GDM1 (cell line): ENCODE measurements around the gene SMARCD1.
A peak's percentile ranks its signal among the peaks of the same experiment; 100 is the strongest.

Source experiments
- DNase-seq: peaks from one replicate; lab custom pipeline; 2025; lab: John Stamatoyannopoulos, UW

The SMARCD1 gene

DNA sequence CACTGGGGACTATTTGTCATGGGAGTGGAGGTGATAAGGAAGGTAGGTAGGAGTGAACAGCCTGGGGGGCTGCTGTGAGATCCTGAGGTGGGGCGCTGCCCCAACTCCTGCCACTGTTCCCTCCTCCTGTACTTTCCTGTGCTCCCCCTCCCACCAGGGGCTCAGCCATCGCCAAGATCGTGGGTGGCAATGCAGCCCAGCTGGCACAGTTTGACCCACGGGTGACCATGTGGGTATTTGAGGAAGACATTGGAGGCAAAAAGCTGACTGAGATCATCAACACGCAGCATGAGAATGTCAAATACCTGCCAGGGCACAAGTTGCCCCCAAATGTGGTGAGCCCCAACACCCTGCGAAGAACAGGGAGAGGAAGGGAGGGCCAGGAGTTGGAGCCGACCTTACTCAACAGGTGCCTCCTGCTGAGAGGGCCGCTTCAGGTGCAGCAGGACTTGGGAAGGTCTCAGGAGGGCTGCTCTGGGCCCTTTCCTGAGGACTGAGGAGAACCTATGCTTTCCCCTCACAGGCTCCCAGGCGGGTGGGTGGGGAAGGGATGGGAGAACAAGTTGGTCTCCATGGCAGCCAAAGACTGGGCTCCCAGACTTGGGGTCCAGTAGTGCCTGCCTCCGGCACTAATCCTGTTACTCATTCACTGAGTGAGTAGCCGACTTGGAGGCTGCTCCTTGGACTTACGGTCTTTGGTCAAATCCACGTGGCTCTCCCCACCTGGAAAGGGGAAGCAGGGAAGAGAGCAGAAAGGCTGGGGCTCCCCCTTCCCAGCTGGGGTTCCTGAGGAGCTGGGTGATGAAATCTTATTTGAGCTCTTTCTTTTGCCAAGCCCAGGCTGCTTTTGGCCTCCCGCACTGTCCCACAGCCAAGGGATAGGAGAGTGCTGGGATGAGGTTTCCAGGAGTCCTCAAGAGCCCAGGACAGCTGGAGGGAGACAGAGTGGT, 19.6 kb downstream of the SMARCD1 start:
- DNase-seq, result no peak

DNA sequence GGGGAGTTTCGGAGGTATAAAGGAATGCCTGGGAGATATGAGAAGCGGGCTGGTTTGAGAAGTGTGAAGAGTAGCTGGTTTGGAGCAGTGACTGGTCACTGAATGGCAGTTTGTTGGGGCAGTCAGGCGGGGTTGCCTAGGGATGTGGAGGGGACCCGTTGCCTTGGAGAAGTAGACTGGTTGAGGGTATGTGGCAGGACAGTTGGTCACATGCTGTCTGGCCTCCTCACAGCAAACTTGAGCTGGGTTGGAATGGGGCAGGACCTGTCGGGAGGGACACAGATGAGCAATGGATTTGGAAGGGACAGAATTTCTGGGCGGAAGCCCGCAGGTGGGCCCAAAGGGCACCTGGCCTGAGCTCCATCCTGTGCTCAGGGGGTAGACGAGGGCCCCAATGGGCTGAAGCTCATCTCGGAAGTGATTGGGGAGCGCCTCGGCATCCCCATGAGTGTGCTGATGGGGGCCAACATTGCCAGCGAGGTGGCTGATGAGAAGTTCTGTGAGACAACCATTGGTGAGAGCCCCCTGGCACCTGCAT, 20.8 kb downstream of the SMARCD1 start:
- DNase-seq, result no peak

DNA sequence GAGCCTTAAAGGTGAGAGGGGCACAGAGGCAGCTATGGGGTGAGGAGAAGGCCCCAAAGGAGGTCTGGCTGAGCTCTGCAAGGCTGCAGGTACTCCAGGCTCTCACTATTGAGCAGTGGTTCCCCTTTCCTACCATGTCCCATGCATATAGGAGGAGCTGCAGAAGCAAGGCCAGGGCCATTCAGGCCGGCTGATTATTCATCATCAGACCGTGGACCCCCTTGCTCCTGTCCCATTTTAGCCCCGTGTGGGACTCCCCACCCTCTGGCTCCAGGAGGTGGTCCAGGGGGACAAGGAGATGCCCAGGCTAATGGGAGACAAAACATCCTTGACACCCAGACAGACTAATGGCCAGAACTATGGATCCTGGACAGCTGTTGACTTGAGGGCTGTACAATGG, 21.8 kb downstream of the SMARCD1 start:
- no peak for DNase-seq

DNA sequence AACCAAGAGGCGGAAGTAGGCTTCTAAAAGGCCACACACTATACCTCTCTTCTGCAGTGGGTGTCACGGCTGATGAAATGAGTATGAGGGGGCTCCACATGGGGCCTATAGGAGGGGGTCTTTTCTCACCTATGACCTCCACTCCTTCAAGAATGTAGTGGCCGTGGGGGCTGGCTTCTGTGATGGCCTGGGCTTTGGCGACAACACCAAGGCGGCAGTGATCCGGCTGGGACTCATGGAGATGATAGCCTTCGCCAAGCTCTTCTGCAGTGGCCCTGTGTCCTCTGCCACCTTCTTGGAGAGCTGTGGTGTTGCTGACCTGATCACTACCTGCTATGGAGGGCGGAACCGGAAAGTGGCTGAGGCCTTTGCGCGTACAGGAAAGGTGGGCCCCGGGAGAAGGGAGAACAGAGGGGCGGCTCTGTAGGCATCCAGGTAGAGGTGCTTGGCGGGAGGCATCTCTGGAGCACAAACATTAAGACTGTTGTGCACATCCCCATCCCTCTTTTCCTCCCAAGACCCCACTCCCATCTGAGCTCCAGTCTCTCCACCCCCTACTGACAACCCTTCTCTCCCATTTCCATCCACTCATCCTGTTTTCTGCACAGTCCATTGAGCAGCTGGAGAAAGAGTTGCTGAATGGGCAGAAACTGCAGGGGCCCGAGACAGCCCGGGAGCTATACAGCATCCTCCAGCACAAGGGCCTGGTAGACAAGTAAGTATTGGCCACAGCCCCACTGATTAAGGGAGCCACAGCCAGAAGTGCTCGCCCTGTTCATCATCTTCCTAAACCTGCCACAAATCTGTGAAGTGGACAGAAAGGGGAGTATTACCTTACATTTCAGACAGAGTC, 22.5 kb downstream of the SMARCD1 start:
- DNase-seq, result no peak

DNA sequence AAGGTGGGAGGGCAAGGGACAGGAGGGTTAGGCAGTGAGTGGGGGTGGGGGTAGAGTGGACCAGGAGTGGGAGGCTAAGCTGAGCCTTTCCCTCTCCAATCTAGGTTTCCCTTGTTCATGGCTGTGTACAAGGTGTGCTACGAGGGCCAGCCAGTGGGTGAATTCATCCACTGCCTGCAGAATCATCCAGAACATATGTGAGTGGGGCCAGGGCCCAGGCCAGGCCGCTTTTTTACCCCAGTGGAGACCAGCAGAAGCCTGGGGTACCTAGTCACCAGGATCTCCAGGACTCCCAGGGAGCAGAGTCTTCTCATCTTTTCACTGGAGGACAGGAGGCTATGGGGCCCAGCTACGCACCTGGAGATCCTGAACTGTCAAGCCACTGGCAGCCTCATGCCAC, 24.2 kb downstream of the SMARCD1 start:
- DNase-seq, result no peak

DNA sequence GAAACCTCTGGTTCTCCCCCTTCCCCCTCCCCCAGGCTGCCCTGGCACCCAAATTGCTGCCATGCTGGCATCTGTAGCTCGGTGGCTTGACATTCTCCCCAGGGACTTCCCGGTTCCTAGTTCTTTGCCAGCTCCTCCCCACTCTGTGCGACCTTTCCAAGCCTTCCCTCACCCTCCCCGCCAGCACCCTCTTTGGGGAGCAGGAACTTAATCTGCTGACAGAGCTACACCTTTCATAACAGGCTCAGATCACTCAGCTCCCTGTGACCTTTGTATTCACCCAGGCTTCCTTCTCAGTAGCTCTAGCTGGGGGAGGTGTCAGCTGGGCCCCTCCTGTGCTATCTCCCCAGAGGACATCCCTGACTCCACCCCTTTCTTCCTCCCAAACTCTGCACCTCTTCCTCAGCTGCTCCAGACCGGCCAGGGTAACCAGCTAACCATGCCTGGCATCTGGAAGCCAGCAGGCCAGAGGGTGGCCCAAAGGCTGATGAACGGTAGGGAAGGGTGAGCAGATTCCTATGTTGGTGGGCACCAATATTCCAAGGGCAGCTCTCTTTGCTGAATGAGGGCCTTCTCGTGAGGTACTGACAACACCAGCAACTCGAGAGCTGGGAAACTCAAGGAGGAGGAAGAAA, 25.1 kb downstream of the SMARCD1 start:
- no peak for DNase-seq

DNA sequence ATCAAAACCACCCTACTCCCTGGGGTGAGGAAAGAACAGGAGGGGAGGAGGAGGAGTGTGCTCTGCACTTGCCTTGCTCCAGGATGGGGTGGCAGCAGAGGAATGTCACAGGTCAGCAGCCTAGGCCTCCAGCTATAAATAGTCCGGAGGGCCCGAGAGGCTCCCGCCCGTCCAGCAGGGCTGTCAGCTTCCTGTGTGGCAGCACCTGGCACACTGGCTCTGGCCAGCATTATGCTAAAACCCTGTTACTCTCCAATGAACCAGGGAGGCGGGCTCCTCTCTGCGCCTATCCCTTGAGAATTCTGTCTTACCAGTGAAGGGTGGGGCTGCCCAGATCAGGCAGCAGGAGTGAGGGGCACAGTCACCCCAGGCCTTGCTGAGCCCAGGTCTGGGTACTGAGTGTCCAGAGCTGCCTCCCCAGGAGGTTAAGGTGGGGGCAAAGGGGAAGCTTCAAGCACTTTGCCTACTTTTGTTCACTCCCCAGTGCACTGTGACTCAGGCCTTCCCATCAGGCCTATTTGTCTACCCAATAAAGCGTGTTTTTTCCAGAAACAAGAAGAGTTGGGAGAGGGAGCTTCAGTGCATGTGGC, 25.7 kb downstream of the SMARCD1 start:
- no peak for DNase-seq

DNA sequence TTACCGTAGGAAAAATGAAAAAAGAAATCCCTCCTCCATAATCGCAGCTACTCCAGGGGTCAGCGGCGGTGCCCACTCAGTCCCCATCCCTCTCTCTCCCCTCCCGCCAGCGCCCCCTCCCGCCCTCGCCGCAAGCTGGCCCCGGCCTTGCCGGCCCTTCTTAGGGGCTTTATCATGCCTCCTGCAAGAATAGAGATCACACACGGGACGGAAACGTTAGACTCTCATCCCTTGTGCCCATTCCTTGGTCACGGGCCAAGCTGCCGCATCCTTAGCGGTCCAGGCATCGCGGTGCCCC, 26.2 kb downstream of the SMARCD1 start:
- no peak for DNase-seq

DNA sequence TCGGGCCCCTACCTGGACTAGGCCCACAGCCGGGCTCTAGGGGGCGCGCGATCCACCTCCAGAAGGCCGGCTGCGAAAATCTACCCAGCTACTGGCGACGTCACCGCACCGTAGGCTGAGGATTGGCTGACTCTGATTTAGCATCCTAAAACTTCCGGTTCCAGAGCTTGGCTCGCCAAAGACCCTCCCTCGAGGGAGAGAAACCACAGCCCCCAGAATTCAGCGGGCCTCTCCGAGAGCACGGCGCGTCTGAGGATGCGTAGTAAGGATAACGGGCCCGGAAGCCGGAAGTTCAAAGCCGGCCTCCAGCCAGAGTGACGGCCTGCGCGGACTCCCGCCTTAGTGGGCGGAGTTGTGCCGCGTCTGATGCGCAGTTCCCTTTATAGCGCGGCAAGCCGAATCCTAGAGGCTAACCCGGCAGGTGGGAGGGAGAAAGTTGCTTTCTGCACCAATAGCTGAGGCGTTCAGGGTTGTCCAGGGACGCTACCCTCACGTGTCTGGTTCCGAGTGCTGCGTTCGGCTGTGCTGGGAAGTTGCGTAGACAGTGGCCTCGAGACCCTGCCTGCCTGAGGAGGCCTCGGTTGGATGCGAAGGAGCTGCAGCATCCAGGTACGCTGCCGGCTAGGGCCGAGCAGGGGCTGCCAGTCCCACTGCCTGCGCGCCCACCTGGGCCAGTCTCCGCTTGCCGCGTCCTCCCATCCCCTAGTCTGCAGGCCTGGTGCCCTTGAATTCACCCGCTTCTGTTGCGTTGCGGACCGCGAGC, 26.7 kb downstream of the SMARCD1 start, which contains the start of gene COX14:
COX14 (plus strand) TSS at position 544 of the 763 bp plus-strand sequence. CDS start 7,808 bp downstream, outside the sequence.
- peak; percentile 99 for DNase-seq

DNA sequence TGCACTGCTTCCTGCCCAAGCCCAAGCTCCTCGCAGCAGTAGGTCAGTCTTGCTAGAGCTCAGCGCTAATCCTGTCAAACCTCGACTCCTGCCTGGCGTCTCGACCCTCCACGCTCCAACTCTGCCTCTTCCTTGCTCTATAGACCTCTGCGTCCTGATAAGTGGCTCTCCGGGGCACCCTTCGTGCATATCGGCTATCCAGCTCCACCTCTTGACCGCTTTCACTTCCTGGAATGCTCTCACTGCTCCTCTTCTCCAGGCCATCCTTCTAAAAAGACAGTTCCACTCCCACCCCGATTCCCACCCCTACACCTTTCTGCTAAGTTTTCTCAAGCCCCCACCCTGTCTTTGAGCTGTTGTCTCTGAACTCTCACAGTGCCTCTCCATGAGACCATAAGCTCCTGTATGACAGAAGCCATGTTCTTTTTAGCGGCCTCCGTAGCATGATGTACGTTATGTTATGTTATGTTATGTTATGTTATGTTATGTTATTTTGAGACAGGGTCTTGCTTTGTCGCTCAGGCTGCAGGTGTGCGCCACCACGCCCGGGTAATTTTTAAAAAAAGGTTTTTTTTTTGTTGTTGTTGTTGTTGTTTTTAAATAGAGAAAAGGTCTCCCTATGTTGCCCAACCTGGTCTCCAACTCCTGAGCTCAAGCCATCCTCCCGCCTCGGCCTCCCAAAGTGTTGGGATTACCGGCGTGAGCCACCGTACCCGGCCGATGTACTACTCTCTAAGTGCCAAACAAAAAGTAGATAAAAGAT, 27.5 kb downstream of the SMARCD1 start:
- DNase-seq, result peak; percentile 32

DNA sequence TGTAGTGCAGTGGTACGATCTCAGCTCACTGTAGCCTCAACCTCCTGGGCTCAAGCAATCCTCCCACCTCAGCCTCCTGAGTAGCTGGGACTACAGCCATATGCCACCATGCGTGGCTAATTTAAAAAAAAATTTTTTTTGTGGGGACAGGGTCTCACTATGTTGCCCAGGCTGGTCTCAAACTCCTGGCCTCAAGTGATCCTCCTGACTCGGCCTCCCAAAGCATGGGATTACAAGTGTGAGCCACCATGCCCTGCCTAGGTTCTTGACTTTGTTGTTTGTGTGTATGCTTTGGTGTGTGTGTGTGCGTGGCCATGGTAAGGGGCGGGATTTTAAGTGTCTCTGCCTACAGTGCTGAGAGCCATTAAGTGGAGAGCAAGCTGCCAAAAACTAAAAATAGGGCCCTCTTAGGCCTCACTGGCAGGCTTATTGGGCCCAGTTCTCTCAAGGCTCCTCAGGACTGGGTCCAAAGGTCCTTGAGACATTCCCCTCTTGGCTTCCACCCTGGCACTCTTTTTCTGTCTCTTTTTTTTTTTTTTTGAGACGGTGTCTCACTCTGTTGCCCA, 32.0 kb downstream of the SMARCD1 start:
- DNase-seq, result no peak

DNA sequence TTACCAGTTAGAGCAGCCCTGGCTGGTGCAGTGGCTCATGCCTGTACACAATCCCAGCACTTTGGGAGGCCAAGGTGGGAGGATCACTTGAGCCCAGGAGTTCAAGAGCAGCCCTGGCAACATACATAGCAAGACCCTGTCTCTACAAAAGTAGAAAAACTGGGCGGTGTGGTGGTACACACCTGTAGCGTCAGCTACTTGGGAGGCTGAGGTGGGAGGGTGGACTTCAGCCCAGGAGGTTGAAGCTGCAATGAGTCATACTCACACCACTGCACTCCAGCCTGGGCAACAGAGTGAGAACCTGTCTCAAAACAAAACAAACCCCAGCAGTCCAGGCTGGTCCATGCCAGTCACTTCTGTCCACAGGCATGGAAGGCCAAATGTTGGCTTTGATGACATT, 34.2 kb downstream of the SMARCD1 start:
- DNase-seq, result no peak

DNA sequence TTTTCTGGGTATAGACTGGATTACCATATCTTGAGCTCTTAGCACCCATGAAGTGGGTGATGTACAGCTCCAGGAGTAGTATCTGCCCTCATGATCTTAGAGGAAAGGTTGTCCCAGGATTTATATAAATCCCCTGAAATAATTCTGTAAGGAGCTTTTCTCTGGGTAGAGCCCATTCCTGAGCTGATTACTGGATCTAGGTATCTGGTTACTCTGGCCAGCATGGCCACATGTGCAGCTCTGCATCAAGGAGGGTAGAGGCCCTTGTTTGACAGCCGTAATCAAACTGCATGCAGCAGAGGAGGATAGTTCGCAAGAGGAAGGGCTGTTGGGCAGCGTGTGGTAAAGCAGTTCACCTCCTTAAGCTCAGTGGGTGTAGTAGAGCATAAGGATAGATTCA, 35.4 kb downstream of the SMARCD1 start:
- DNase-seq, result no peak

DNA sequence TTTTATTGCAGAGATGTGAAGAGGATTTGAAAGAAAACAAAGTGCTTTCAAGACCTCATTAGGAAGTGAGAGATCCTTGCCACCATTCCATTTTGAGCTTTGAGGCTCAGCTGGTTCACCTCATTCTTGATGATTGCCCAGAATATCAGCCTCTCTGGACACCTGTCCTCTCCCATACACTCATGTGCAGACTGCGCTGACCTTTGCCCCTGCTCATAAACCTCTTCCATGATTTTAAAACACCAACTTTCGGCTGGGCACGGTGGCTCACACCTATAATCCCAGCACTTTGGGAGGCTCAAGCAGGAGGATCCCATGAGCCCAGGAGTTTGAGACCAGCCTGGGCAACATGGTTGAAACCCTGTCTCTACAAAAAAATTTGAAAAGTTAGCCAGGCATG, 35.8 kb downstream of the SMARCD1 start:
- DNase-seq, result no peak

DNA sequence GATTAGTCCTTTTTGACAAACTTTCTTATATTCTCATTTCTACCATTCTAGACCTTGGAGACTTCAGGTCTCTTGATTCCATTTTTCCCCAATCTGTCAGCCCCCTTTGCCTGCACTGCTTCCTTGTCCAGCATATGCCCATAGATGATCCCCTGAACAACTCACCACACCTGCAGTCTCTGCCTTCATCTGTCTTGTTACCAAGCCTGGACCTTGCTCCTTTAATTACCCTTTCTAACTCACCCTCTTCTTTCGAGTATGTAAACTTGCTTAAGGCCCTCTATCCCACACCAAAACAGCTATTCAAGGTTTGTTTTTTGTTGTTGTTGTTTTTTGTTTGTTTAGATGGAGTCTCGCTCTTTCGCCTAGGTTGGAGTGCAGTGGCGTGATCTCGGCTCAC, 36.5 kb downstream of the SMARCD1 start:
- no peak for DNase-seq

DNA sequence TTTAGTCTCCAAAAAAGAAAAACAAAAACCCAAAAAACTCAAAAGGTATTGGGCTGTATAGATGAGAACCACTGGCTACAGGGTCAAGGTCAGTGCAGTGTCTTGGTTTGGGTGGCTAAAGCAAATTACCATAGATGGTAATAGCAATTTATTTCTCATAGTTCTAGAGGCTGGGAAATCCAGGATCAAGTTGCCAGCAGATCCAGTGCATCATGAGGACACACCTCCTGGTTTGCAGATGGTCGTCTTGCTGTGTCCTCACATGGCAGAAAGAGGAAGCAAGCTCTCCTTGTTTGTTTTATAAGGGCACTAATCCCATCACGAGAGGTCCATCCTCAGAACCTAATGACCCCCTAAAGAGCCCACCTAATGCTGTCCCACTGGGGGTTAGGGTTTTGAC, 38.1 kb downstream of the SMARCD1 start:
- DNase-seq, result no peak

DNA sequence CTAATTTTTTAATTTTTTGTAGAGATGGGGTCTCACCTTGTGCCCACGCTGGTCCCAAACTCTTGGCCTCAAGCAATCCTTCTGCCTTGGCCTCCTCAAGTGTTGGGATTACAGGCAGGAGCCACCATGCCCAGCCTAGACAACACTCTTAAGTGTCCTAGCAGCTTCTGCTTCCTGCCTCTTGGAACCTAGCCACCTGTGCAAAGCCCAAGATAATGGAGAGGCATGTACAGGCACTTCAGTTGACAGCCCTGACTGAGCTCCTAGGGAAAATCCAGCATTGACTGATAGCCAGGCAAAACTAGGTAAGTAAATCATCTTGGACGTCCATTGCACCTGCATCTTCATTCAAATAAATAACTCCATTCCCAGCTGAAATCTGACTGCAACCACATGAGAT, 42.4 kb downstream of the SMARCD1 start:
- DNase-seq, result no peak

DNA sequence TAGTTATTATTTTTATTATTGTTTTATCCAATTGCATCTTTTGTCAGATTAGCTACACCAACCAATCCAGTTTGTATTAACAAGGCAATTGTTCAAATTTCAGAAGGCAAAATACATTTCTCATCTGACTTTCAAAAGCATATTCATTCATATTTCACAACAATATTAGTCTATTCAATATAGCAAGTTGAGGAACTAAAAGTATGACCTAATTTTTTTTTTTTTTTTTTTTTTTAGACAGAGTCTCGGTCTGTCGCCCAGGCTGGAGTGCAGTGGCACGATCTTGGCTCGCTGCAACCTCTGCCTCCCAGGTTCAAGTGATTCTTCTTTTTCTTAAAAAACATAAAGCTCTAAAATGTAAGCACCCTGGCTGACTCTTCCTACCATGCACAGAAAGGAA, 44.1 kb downstream of the SMARCD1 start:
- DNase-seq, result no peak

DNA sequence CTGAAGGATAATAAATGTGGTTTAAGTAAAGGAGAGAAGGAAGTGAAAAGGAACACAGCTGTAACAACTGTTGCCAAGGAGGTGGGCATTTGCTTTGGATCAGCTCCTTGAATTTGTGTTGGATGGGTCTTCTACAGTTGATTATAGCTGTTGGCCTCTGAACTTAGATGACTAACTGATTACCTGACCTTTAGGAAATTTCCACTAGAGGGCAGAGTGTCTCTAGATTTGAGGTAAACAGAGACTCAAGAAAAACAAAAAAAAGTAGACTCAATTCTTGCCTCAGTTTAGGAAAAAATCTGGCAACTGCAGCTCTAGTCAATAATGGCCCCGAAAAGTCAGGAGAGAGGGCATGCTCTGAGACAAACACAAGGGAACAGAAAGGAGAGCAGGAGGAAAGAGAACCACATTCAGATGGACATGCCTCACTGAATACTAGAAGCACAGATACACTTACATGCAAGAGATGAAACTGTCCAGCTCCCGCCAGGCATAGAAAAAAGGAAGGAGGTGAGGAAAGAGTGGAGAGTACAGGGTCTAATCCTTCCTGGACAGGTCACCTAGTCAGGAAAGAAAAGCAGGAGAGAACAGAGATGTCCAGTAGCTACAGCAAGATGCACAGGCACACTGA, 47.5 kb downstream of the SMARCD1 start:
- DNase-seq, result no peak

DNA sequence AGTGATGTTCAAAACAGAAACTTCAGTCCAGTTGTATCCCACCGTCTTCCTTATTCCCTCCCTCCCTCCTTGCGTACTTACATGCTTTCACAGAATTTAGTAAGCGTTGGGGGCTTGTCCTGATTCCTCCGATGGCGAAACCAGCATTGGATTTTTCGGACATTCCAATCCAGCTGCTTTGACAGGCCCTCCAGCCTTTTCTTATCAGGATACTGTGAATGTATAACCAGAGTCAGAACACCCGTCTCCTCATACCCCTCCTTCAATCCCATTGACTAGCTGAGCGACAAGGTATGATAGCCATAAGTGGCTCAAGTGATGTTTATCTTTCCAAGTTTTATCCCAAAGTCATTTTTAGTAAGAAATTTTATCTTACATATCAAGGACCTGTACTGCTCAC, 57.9 kb downstream of the SMARCD1 start:
- no peak for DNase-seq
